Mucosa of rectum (tissue), 2 donors: ENCODE results near the gene PGM3.
A peak's percentile ranks its signal among the peaks of the same experiment; 100 is the strongest.

ENCODE experiments used
- H3K27ac ChIP-seq, 2 donors: one replicate each; pipeline ENCODE4 v1.7.0; 2013; ENCODE audit warnings: inconsistent platforms in 2 of 2, low read depth in 2 of 2, low read length in 2 of 2
- H3K27me3 ChIP-seq, 2 donors: one replicate each; pipeline ENCODE4 v1.7.0; 2013; ENCODE audit warnings: low read length in 2 of 2; ENCODE audit not compliant: control insufficient read depth in 2 of 2, insufficient read depth in 2 of 2
- H3K36me3 ChIP-seq, 2 donors: one replicate each; pipeline ENCODE4 v1.7.0; 2013; ENCODE audit warnings: low read length in 2 of 2; ENCODE audit not compliant: control insufficient read depth in 2 of 2, insufficient read depth in 2 of 2
- H3K4me1 ChIP-seq, 2 donors: one replicate each; pipeline ENCODE4 v1.7.0; 2013; ENCODE audit warnings: low read length in 2 of 2, mild to moderate bottlenecking in 1 of 2; ENCODE audit not compliant: control insufficient read depth in 2 of 2, insufficient read depth in 2 of 2
- H3K4me3 ChIP-seq, 2 donors: one replicate each; pipeline ENCODE4 v1.7.0; 2013; ENCODE audit warnings: low read length in 2 of 2
- H3K9ac ChIP-seq, 2 donors: one replicate each; pipeline ENCODE4 v1.7.0; 2013; ENCODE audit warnings: low read length in 2 of 2, low read depth in 1 of 2, mild to moderate bottlenecking in 1 of 2
- H3K9me3 ChIP-seq, 2 donors: one replicate each; pipeline ENCODE4 v1.7.0; 2013; ENCODE audit warnings: low read length in 2 of 2; ENCODE audit not compliant: control insufficient read depth in 2 of 2
- donor health status: healthy.
- donor health status: Normal muscosa, but diverticular disease.

PGM3 gene, protein sequence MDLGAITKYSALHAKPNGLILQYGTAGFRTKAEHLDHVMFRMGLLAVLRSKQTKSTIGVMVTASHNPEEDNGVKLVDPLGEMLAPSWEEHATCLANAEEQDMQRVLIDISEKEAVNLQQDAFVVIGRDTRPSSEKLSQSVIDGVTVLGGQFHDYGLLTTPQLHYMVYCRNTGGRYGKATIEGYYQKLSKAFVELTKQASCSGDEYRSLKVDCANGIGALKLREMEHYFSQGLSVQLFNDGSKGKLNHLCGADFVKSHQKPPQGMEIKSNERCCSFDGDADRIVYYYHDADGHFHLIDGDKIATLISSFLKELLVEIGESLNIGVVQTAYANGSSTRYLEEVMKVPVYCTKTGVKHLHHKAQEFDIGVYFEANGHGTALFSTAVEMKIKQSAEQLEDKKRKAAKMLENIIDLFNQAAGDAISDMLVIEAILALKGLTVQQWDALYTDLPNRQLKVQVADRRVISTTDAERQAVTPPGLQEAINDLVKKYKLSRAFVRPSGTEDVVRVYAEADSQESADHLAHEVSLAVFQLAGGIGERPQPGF

GRCh38 chr6:83192871-83193746 lies at the start of gene PGM3, which contains the start of gene RWDD2A:
Gene PGM3 (minus strand): TSS chr6:83193265. CDS start chr6:83191012, 2,253 bp downstream.
Gene RWDD2A (plus strand): TSS chr6:83193357. CDS start chr6:83194452, 1,095 bp downstream.
- Histone ChIP-seq H3K9ac (peak within 1 kb of the TSS; percentile 84 to 88), H3K36me3 (peaks cover 4 to 11% of the 10 kb centered on the region in 2 donors), H3K9me3 (no peaks in the 10 kb centered on the region), H3K27me3 (no peaks in the 10 kb centered on the region), H3K27ac (peak within 1 kb of the TSS; percentile 75 to 80), H3K4me1 (peaks cover 2 to 6% of the 10 kb centered on the region in 2 donors), H3K4me3 (peak within 1 kb of the TSS; percentile 88 to 93)

DNA sequence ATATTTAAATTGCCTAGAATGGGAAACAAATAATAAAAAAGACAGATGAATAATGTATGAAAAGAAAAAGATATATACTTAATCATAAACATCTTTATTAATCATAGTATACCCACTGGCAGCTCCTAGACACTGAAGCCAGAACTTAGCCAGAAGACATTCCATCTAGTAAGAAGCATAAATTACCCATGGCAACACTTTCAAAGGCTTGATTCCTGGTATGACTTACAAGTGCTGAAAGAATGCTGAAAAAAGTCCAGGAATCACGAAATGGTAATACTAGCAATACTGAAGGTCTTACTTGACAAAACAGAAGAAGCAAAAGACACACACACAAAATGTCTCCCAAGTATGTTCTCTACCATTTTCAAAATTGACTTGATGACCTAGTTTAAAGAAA lies 38.1 kb upstream of the PGM3 start:
- Histone ChIP-seq H3K36me3 (no peaks in the 10 kb centered on the region), H3K9me3 (no peaks in the 10 kb centered on the region), H3K9ac (no peak overlapping the region), H3K4me3 (no peak overlapping the region), H3K4me1 (no peaks in the 10 kb centered on the region), H3K27ac (no peak overlapping the region), H3K27me3 (no peaks in the 10 kb centered on the region)

GRCh38 chr6:83226517-83226916 lies 33.5 kb upstream of the PGM3 start:
- no peaks in the 10 kb centered on the region for H3K36me3 ChIP-seq
- no peak overlapping the region for H3K27ac ChIP-seq
- H3K27me3 ChIP-seq = no peaks in the 10 kb centered on the region
- H3K9me3 ChIP-seq = no peaks in the 10 kb centered on the region
- H3K4me1 ChIP-seq = no peaks in the 10 kb centered on the region
- H3K9ac ChIP-seq = no peak overlapping the region
- H3K4me3 ChIP-seq = no peak overlapping the region

DNA sequence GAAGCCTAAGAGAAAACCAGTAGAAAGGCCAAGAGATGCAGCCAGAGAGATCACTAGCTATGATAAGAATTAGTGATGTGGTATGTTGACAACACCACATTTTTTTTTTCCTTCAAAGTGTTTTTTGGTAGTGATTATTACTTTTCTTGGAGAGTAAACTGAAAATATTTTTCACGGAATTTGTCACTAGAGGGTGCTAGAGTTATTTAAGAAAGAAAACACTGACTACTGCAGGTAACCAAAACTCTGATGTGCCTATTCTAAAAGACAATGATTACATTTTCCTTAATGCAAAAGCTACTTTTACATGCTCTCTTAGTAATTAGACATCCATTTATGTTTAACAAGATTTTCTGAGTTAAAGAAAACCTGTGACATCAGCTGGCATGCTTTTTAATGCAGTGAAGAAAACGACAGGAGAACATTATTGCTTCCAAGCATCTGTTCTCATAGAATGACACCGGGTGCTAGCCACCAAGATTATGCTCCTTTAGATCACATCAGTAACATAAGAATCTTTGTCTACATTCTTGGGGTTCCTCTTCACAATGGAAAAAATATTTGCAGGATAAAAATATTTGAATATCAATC lies 28.9 kb upstream of the PGM3 start:
- H3K27me3 ChIP-seq = no peaks in the 10 kb centered on the region
- no peak overlapping the region for H3K27ac ChIP-seq
- no peak overlapping the region for H3K4me3 ChIP-seq
- no peak overlapping the region for H3K9ac ChIP-seq
- H3K4me1 ChIP-seq = no peaks in the 10 kb centered on the region
- no peaks in the 10 kb centered on the region for H3K36me3 ChIP-seq
- H3K9me3 ChIP-seq = no peaks in the 10 kb centered on the region

- Histone ChIP-seq H3K36me3 (no peaks in the 10 kb centered on the region), H3K27ac (no peak overlapping the region), H3K27me3 (no peaks in the 10 kb centered on the region), H3K9ac (no peak overlapping the region), H3K9me3 (no peaks in the 10 kb centered on the region), H3K4me1 (no peaks in the 10 kb centered on the region), H3K4me3 (no peak overlapping the region)
These were observed 28.2 kb upstream of the PGM3 start for GRCh38 chr6:83221276-83221675.

DNA sequence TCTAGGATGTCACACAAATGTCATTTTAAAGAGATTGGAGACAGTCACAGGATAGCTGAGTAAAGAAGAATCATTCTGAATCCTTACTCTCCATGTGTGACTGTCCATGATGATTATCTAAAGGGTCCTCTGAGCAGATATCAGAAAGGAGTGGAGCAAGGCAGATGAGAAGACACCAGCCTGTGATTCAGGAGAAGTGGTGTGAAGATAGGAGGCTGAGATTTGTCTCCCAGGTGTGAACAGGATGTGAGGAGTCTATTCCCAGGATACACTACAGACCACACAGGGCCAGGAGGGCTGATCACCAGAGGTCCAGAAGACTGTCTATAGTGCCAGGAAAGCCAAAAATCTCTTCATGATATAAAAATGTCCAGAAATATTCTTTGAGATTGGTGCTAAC lies 27.1 kb upstream of the PGM3 start:
- Histone ChIP-seq H3K4me3 (no peak overlapping the region), H3K27ac (no peak overlapping the region), H3K4me1 (no peaks in the 10 kb centered on the region), H3K36me3 (no peaks in the 10 kb centered on the region), H3K9ac (no peak overlapping the region), H3K27me3 (no peaks in the 10 kb centered on the region), H3K9me3 (no peaks in the 10 kb centered on the region)

- H3K36me3 ChIP-seq = no peaks in the 10 kb centered on the region
- no peak overlapping the region for H3K27ac ChIP-seq
- no peaks in the 10 kb centered on the region for H3K9me3 ChIP-seq
- H3K4me1 ChIP-seq = no peaks in the 10 kb centered on the region
- H3K9ac ChIP-seq = no peak overlapping the region
- H3K4me3 ChIP-seq = no peak overlapping the region
- H3K27me3 ChIP-seq = no peaks in the 10 kb centered on the region
These were observed 25.6 kb upstream of the PGM3 start for GRCh38 chr6:83218646-83219045.

- Histone ChIP-seq H3K27ac (no peak overlapping the region), H3K4me3 (no peak overlapping the region), H3K9ac (no peak overlapping the region)
These were observed 23.7 kb upstream of the PGM3 start for GRCh38 chr6:83216806-83217205.

DNA sequence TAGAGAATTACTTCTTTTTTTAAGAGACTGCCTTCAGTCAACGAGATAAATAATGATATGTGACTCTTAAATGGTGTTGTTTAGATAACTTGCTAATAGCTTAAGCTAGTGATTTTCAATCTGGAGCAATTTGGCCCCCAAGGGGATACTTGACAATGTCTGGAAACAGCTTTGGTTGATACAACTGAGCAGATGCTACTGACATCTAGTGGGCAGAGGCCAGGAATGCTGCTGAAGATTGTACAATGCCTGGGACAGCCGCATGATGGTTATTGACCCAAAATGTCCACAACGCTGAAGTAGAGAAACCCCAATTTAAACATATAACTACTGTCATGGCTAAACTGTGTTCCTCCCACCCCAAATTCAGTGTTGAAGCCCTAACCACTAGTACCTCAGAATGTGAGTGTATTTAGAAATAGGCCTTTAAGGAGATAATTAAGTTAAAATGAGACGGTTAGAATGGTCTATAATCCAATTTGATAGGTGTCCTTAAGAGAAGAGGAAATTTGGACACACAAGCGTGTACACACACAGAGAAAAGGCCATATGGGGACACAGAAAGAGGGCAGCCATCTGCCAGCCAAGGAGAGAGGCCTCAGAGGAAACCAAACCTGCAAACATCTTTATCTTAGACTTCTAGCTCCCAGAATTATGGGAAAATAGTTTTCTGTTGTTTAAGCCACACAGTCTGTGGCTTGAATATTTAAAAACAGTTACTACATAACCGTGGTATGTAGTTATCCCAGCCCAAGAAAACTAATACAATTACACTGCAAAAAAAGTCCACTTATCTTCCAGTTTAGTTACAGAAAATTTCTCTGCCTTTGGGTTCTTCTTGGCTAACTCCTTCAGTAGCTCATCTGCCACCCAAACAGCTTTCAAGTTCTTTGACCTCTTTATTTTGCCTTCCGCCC lies 22.3 kb upstream of the PGM3 start:
- Histone ChIP-seq H3K36me3 (no peaks in the 10 kb centered on the region), H3K4me3 (no peak overlapping the region), H3K27ac (no peak overlapping the region), H3K9me3 (no peaks in the 10 kb centered on the region), H3K4me1 (no peaks in the 10 kb centered on the region), H3K27me3 (no peaks in the 10 kb centered on the region), H3K9ac (no peak overlapping the region)

More at GRCh38 chr6:83216806-83217205, 23.7 kb upstream of the PGM3 start:
- Histone ChIP-seq H3K36me3 (no peaks in the 10 kb centered on the region), H3K27me3 (no peaks in the 10 kb centered on the region), H3K9me3 (no peaks in the 10 kb centered on the region), H3K4me1 (no peaks in the 10 kb centered on the region)
